GM11168 (cell line): ENCODE data around the gene CAMTA1.

ENCODE experiments used
- in situ Hi-C: fragments of 300-500 bp; cut with MboI; formaldehyde crosslinking; loops from one replicate; pipeline ENCODE4 v1.12.0; 2022; ENCODE audit warnings: low sequenced_read_pairs; ENCODE audit not compliant: unreplicated experiment

Gene CAMTA1

GRCh38 chr1:6962996-6963911 lies 178.0 kb downstream of the CAMTA1 start:
- in situ Hi-C loops: no loop called here

GRCh38 chr1:6963912-6964307 lies 178.7 kb downstream of the CAMTA1 start:
- in situ Hi-C loops: no loop called here

- in situ Hi-C loops: no loop called here
These were observed 180.1 kb downstream of the CAMTA1 start for GRCh38 chr1:6965083-6965934.

GRCh38 chr1:6965935-6966241 lies 180.6 kb downstream of the CAMTA1 start:
- in situ Hi-C loops: no loop called here

GRCh38 chr1:6966326-6966725 lies 181.1 kb downstream of the CAMTA1 start:
- in situ Hi-C loops: no loop called here

- in situ Hi-C loops: no loop called here
These were observed 182.3 kb downstream of the CAMTA1 start for GRCh38 chr1:6967431-6968111.

- in situ Hi-C loops: no loop called here
These were observed 183.9 kb downstream of the CAMTA1 start for GRCh38 chr1:6969106-6969505.

GRCh38 chr1:6969762-6970161 lies 184.5 kb downstream of the CAMTA1 start:
- in situ Hi-C loops: no loop called here

- in situ Hi-C loops: no loop called here
These were observed 185.0 kb downstream of the CAMTA1 start for GRCh38 chr1:6970221-6970620.

GRCh38 chr1:6971048-6971447 lies 185.8 kb downstream of the CAMTA1 start:
- in situ Hi-C loops: no loop called here

- in situ Hi-C loops: no loop called here
These were observed 186.4 kb downstream of the CAMTA1 start for GRCh38 chr1:6971699-6972098.

- in situ Hi-C loops: no loop called here
These were observed 187.1 kb downstream of the CAMTA1 start for GRCh38 chr1:6972399-6972798.

GRCh38 chr1:6975331-6976043 lies 190.2 kb downstream of the CAMTA1 start:
- in situ Hi-C loops: no loop called here

GRCh38 chr1:6976044-6976375 lies 190.8 kb downstream of the CAMTA1 start:
- in situ Hi-C loops: no loop called here

- in situ Hi-C loops: no loop called here
These were observed 193.9 kb downstream of the CAMTA1 start for GRCh38 chr1:6979003-6979613.

GRCh38 chr1:6981595-6981994 lies 196.3 kb downstream of the CAMTA1 start:
- in situ Hi-C loops: no loop called here

- in situ Hi-C loops: no loop called here
These were observed 197.2 kb downstream of the CAMTA1 start for GRCh38 chr1:6982443-6982842.

GRCh38 chr1:6982860-6983259 lies 197.6 kb downstream of the CAMTA1 start:
- in situ Hi-C loops: no loop called here

GRCh38 chr1:6984536-6984935 lies 199.3 kb downstream of the CAMTA1 start:
- in situ Hi-C loops: no loop called here

- in situ Hi-C loops: no loop called here
These were observed 199.7 kb downstream of the CAMTA1 start for GRCh38 chr1:6984986-6985385.
